Stromal cell of bone marrow (primary cell): Measurements from ENCODE around the gene MEGF11.

ENCODE experiments used
- DNase-seq: peaks from one replicate; pipeline ENCODE4 v3.0.0-alpha.2; 2012; ENCODE audit warnings: low read depth

Gene MEGF11

DNA sequence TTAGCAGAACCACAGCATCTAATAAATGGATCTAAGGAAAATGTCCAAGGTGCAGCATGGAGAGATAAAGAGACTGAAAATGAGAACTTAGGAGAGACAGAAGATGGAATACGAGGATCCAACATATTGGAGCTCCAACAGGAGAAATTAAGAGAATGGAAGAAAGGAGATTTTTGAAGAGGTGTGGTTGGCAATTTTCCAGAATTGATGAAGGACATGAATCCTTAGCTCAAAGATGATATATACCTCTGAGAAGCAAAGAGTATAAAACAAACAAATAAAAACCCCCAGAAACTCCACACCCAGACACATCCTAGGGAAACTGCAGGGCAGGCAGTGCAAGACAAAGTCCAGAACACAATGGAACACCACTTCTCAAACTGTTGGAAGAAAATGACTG lies 141.2 kb downstream of the MEGF11 start:
- no peak for DNase-seq

DNA sequence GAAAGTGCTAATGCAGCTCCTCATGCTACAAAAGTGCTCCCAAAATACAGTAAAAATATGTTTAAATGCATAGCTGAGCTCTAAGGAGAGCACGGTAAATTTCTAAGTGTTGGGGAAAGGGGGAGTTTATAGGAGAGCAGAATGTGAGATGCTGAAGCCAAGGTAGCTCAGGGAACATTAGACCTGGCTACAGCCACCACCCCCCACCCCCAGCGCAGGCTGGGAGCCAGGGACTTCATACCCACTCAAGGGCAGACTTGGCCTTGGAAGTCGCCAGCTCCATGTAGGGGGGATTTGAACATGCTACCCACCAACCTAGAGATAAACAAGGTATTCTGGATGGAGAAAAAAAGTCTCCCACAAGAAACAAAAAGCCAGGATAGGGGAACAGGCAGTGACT lies 142.2 kb downstream of the MEGF11 start:
- DNase-seq: no peak

DNA sequence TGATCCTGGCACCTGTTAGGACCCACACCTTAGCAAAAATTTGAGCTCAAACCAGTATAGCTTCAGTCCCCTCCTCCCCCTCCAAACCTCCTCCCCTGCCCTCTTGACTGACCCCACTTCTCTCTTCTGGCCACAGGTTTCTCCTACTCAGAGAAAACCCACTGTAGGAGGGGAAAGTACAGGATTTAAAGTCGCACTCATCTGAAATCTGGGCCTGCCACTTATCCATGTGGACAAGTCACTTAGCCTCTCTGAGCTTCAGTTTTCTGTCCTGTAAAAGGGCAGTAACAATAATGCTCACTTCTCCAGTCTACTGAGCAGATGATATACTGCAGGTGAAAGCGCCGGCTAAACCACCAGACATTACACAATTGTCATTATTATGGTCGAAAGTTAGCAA lies 142.7 kb downstream of the MEGF11 start:
- DNase-seq: no peak

DNA sequence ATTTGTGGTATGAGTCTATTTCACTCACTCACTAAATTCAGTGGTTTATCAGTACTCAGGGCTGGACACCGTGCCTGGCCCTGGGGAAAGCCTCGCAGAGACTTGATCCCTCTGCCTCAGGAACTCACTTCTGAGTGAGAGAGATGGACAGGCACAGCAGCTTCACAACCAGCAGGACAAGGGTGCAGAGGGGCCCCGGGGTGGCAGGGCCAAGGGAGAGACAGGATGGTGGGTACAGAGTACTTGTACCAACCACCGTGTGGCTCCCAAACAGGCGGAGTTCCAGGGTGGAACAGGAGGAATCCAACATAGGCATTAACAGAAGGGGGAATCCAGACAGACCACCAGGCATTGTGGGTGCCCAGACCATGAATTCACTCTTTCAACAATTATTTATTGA lies 143.7 kb downstream of the MEGF11 start:
- no peak for DNase-seq

DNA sequence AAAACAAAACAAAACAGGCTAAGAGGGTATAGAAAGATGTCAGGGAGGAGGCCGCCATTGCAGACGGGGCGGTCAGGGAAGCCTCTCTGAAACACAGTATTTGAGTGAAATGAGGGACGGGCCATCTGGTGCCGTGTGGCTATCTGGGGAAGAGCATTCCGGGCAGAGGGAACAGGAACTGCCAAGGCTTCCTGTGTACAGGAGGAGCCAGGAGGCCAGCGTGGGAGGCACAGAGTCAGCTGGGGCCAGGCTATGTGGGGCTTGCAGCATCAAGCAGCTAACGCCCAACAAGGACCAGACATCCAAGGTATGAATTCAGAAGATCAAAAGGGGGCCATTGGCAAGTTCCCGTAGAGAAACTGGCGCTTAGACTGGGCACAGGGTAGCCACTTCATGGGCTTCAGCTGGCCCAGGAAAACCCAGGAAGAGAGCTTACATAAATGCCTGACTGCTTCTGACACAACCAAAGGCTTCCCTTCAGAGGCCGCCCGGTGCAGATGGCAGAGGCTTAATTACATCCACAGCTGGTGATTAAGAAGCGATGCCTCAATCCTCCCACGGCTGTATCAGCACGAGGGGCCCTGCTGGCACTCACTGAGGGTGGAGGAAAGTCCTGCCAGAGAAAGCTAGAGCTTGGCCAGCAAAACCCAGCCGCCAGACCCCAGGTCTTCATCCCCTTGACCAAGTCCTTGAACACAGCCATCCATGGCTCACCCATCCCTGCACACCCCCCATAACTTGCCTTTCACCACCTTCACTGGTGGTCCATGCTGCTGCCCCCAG lies 144.9 kb downstream of the MEGF11 start:
- DNase-seq: no peak

DNA sequence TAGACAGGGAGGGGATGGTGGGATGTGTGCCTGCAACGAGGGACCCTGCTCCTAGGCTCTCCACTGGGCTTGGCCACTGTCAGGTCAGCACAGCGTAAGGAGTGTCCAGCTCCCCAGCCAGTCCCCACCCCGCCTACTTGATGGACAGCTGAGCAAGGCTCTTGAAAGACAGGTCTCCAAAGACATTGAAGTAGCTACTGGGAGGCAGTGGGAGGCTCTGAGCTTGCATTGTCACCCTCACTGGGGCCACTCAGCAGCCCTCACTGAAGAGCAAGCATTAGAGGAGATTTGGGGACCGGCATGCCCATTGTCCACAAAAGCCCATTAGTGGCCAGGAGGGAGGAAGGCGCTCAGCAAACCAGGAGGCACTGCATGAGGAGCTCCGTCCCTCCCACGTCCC lies 146.5 kb downstream of the MEGF11 start:
- no peak for DNase-seq

DNA sequence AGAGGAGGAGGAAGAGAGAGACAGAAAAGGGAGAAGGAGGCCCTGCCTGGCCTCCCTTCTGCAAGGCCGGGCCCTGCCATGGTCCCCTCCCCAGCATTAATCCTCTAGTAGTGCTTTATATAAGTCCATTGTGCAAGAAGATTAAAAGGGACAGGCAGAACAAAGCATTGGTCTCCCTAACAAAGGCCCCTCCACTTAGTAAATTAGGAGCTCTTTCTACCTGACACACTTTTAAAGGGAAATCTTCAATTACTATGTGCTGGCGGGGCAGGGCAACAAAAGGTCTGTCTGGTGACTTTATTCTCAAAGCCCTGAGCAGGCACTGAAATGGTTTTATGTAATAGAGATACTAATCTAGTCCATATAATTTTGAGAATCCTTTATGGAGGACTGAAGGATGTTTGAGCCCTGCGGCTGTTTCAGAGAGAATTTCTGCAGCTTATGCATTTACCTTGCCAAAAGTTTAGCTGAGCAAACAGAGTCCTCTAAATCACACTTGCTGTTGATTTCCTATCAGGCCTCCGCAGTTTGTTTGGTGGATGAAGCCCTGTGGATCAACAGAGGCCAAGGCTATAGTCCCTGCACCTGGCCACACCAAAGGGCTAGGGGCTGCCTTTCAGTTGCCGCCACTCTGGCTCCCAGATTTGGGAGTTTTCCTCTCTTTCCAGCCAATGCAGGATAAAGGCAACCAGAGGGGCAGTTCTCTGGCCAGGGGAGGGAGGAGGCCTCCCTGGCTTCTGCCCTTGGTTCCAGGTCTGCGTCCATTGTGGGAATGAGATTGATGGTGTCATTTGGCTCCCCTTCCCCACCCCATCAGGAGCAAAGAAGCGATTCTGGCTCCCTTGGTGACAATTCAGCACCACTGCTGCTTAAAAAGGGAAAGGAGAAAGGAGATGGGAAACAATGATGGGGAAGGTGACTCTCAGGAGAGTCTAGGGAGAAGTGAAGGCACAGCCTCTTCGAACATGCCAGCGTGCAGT lies 148.0 kb downstream of the MEGF11 start:
- no peak for DNase-seq

DNA sequence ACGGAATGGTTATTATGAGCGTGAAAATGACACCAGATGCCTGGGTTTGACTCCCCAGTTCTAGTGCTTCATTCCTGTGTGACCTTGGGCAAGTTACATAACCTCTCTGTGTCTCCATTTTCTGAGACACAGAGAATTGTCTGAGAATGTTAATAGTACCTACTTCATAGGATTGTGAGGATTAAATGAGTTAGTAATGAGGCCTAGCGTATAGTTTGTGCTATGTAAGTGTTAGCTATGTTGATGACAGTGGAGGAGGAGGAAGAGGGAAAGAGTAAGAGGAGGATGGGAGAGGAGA lies 150.3 kb downstream of the MEGF11 start:
- no peak for DNase-seq

DNA sequence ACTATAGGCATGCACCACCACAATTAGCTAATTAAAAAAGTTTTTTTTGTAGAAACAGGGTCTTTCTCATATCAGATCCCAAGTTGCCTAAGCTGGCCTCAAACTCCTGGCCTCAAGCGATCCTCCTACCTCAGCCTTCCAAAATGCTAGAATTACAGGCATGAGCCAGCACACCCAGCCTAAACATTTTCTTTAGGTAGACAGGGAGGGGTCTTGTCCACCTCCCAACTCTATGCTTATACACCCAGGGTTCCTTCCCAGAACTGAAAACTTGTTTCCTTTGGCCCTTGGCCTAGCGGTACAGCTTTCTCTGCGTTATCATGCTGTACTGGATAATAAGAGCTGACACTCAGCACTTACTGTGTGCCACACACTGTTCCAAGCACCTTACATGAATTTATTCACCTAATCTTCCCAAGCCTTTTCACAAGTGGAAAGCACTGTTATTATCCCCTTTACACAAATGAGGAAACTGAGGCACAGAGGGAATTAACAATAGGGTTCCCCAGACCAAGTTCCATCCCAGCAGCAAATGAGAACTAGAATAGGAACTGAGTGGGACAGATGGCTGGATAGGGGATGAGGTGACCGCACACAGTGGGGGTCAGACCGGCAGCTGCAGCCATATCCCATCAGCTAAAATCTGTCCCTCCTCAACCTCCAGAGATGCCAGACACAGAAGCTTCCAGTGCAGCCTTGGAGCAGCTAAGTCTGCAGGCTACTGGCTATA lies 150.8 kb downstream of the MEGF11 start:
- DNase-seq: no peak

DNA sequence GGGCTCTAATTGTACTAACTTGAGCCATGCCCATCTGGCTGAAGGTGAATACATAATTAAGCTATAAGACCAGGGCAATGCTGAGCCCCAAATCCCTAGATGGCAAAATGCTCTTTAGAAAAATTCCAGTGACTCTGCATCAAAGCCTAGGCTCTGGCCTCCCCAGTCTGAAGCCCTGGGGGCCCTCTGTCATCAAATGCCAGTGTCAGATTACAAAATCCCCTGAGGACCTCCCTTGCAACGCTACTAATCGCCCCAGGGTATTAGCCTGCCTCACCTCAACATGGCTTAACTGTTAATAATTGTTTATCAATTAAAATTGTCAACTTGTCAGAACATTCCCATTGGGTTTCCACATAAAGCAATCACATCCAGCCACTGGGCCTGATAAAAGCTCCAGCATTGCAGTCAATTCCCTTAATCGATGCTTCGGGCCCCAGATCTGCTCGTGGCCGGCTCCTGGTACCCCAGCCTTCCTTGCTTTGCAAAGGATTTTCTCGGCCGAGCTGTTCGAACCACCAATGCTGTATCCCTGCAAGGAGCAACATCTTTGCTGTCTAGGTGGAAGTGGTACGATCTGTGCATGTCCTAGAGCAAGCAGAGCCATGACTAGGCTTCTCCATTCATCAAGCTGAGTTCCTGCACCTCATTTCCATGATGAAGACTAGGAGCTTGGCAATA lies 151.7 kb downstream of the MEGF11 start:
- DNase-seq: no peak

DNA sequence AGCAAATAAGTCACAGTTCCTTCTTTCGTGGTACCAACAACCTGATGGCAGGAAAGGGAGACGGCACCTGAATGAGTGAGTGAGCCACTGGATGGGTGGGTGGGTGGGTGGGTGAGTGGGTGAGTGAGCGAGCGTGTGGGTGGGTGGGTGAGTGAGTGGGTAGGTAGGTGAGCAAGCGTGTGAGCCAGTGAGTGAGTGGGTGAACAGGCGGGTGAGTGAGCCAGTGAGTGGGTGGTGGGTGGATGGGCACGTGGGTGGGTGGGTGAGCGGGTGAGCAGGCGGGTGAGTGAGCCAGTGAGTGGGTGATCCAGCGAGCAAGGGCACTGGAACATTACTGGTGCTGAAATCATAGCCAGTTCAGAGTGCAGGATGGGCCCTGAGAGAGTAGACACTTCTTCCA lies 152.8 kb downstream of the MEGF11 start:
- no peak for DNase-seq

DNA sequence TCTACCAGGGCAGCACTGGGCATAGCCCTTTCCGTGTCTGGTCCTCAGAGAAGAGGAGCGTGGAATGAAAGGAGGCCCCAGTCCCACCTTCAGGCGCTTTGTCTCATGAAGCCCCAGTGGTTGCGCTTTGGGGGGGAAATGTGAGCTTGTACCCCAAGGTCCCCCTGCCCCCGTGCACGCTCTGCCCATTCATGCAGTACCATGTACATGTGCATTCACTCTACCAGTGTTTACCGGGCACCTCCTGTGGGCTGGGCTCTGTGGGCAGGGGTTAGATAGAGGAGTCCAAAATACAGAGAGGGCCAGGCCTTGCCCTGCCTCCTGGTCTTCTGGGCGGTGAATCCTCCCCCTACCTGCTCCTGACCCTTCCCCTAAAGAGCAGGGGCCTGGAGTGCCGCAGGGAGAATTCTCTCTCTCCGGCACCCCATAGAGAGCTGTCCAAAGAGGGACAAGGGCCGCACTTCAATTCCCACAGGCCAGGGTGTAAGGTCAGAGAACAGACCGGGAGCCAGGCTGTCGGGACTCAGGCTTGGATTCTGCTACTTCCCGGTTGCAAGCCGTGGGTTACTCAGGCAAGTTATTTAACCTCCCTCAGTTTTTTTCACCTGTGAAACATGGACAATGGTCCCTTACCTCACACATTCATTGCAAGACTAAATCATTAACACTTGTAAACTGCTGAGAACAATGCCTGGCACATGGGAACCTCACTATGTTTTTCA lies 153.4 kb downstream of the MEGF11 start:
- no peak for DNase-seq

DNA sequence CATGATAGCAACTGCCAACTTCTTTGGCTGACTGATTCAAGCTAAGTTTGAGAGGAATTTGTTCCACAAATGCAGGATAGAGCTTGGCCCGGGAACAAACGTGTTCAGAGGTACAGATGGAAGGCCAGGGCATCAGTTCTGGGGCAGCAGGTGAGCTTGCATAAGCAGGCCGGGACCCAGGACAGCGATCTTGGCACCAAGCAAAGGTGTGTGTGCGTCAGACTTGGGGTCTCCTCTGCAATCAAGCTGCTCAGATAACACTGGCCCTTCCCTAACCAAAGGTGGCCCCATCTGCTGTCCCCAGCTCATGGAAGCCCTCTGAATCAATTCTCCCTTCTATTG lies 155.6 kb downstream of the MEGF11 start:
- DNase-seq: no peak

DNA sequence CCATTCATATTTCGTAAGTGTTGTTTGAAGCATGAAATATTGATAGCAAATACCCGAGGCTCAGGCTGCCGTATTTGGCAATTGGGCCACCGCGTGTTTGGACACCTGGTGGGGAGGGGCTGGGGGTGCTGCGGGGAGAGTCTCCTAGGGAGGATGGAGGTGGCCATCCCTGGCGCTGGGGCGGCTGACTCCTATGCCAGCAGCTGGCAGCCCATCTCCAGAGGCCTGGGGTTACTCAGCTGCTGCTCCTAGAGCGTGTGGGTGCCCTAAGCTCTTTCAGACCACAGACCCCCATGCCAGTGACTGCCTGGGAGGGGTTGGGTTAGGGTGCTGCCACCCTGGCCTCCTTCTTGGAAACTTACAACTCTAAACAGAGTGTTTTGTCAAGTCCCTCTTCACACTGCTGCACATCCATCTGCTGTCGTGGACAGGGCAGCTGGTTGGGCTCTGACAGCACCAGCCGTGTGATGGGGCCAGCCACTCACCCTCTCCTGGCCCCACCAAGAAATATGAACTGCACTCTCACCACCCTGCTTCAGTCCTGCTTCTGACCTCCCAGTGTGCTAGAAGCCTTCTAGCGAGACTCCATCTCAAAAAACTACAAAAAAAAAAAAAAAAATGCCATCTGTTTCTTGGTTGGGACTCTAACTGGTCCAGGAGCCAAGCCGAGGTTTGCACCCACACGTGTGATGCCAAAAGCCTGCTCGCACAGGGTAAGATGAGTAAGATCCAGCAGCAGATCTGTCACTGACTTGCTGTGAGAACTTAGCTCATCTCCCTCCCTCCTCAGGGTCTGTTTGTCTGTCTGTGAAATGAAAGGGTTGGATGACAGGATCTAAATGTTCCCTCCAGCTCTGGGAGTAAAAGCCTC lies 156.2 kb downstream of the MEGF11 start:
- DNase-seq: no peak

DNA sequence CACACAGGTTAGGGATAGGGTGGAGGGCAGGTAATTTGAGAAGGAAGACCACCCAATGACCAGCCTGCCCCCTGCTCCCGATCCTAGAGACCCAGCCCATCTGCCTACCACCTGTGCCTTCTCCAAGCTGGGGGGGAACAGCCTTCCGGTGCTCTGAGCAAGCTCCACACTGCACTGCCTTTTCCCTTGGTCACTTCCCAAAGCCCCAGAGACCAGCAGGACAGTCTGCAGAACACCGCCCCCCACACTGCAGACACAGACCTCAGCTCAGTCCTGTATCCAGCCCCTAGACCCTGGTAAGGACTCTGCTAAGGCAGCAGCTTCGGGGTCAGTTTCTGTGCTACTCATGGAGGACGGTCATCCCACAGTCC lies 156.9 kb downstream of the MEGF11 start:
- no peak for DNase-seq

DNA sequence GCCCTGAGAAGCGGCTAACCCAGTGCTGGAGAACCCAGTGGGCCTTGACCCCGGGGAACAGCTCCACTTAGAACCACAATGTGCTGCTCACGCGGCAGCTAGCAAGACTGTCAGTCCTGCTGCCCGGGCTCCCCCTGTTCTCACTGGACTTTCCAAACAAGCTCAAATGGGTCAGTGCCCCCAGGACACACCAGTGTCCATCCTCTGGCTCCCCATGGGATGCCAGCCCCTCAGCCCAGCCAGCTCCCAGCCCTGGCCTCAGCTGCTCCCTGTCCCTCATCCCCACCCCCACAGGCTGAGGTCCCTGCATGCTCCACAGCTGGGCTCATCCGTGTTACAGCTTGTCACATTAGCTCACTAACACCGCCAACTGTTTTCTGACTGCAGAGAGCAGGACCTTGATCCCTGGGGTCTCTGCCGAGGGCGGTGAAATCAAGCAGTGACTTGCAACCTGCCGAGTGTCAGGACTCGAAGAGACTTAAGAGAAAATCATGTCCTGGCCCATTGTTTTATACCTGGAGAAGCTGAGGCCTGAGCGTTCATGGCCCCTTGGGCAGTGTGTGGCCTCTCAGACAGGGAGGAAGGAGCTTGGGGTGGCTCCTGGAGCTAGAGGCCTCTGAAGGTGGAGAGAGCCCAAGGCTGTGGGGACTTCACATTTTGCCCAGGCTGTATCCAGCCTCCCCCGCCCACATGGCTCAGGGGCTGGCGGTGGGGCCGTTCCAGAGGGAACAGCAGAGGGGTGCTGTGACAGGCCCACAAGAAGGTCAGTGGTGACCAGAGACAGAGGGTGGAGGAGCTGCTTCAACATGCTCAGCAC lies 157.5 kb downstream of the MEGF11 start:
- no peak for DNase-seq

DNA sequence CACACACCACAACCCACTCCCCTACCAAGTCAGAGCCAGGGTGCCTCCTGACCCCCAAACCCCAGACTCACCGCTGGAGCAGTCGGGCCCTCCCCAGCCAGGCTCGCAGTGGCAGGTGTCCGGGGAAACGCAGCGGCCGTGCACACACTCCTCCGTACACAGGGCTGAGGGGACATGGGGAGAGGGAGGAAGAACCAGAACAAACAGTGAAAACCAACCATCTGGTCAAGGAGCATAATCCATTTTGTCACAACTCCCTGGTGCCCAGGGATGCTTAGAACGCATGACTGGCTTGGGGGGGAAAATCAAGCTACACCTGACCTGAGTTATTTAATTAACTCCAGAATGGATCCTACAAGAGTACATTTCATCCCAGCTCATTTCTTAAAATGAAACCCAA lies 159.2 kb downstream of the MEGF11 start:
- DNase-seq: no peak

DNA sequence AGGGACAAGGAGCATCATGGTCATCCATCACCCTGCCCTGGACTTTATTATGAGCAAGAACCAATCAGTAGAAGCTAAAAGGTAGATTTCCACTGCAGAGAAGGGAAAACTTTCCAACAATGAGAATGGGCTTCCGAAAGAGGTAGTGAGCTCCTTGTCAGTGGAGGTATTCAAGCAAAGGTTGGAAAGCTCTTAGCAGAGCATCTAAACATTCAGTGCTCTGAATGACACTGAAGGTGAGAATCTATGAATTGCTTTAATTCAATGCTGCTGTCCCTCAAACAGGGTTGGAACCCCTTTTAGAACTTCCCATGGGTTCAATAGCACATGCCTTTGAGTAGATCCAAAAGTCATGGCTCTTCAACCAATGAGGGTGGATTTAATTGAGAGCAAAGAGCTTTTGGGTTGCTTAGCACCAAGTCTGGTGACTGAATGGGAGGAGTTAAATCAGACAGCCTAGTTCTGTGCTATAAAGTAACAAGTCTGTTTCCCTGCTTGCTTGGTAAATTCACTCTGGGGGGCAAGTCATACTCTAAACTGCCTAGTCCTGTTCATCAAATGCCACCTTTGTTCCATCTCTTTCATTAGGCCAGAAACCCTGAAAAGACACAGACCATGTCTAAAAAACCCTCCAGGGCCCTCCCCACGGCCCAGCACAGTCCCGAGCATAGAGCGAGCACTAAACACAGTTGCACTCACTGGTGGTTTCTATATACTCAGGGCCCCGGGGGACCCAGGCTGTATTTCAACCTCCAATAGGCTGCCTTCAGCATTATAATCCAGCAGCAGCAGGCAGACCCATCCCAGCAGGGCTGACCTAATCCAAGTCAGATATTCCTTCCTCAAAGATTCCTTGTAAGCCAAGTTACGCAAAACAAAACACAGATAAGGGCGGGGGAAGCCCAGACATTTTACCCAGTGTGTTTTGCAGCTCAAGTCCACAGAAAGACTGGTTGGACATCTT lies 161.2 kb downstream of the MEGF11 start:
- no peak for DNase-seq

DNA sequence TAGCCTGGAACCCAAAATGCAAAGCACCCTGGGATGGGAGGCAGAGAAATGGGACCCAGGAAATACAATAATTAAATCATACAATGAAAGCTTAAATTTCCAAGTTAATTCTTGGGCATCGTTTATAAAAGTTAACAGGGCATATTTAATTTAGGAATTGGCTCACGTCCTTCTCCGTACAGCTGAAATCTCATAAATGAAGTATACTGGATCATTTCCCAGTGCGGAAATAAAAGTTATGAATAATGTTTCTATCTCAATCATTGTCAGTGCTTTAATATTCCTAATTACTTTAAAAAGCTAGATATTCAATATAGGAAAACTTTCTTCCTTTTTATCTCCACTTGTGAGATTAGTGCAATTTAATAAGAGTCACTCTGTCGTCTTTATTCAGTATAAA lies 164.0 kb downstream of the MEGF11 start:
- no peak for DNase-seq
